HL-60 (cell line): ENCODE measurements around the gene ATXN2L.

Source experiments
- CTCF ChIP-seq: IDR thresholded peaks from one replicate; pipeline ENCODE4 v1.5.1; 2011; ENCODE audit warnings: low read length, control low read depth, inconsistent platforms; ENCODE audit not compliant: insufficient read depth
- GABPA ChIP-seq: IDR thresholded peaks from 2 replicates; pipeline ENCODE4 v1.6.1; 2012; ENCODE audit warnings: low read depth
- POLR2AphosphoS5 ChIP-seq: IDR thresholded peaks from 2 replicates; pipeline ENCODE4 v1.6.1; 2012; ENCODE audit warnings: low read depth
- REST ChIP-seq: IDR thresholded peaks from 2 replicates; pipeline ENCODE4 v1.6.1; 2012; ENCODE audit warnings: low read depth; ENCODE audit not compliant: insufficient replicate concordance
- SPI1 ChIP-seq: IDR thresholded peaks from 2 replicates; pipeline ENCODE4 v1.6.1; 2012; ENCODE audit warnings: low read depth, mild to moderate bottlenecking, borderline replicate concordance

GRCh38 chr16:28826141-28826540, 3.3 kb downstream of the ATXN2L start:
- TF ChIP-seq CTCF (no peak), POLR2AphosphoS5 (no peak), GABPA (no peak), REST (no peak), SPI1 (no peak)
